ENCODE measurements around the gene CHRNA10.
"Not testable (repeated sequence)": the region's sequence is repeated elsewhere in the genome, so short reads cannot be mapped to it uniquely, and the experiment has no call there.

Gene CHRNA10

GRCh38 chr11:3644817-3645235, 26.4 kb downstream of the CHRNA10 start, which contains the start of gene ART1:
Gene ART1 (plus strand): TSS chr11:3645128. CDS start chr11:3659214, 14,086 bp downstream.
- H3K4me1 ChIP-seq (ENCODE audit: insufficient read depth, low read length), result no peaks in the 10 kb centered on the region
- TF ChIP-seq EZH2 (IDR thresholded peaks at IDR 0.05; ENCODE audit: borderline replicate concordance, low read depth, low read length, severe bottlenecking) (no peak), CTCF (IDR thresholded peaks at IDR 0.05; ENCODE audit: borderline replicate concordance, extremely low read depth, low read length, poor library complexity, severe bottlenecking) (no peak)
- no peaks in the 10 kb centered on the region for H3K27me3 ChIP-seq (ENCODE audit: insufficient read depth, low read length, poor library complexity)

DNA sequence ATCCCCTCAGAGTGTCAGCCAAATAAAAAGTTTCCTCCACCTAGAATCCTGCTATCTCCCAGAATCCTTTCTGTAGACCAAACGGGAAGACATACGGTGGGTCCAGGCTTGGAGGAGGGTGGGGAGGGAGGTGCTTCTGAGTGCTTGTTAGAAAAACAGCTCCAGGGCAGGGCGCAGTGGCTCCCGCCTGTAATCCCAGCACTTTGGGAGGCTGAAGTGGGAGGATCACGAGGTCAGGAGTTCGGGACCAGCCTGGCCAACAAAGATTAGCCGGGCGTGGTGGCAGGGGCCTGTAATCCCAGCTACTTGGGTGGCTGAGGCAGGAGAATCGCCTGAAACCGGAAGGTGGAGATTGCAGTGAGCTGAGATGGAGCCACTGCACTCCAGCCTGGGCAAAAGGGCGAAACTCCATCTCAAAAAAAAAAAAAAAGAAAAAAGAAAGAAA, 28.1 kb downstream of the CHRNA10 start:
- not testable (repeated sequence) for H3K36me3 ChIP-seq (ENCODE audit: insufficient read depth, low read length); H3K9me3 ChIP-seq (ENCODE audit: insufficient read depth, low read length, severe bottlenecking); H3K79me2 ChIP-seq (ENCODE audit: insufficient read depth, low read length); H3K27ac ChIP-seq (ENCODE audit: low read length); H3K4me1 ChIP-seq (ENCODE audit: insufficient read depth, low read length); ATAC-seq (ENCODE audit: insufficient read depth, low read depth); H4K20me1 ChIP-seq (ENCODE audit: insufficient read depth, low read length); H3K4me3 ChIP-seq (ENCODE audit: low read depth in 1 of 2, low read length in 2 of 2); H2AFZ ChIP-seq (ENCODE audit: low read depth, low read length); DNase-seq; H3K27me3 ChIP-seq (ENCODE audit: insufficient read depth, low read length, poor library complexity); H3K4me2 ChIP-seq (ENCODE audit: insufficient read depth, low read length); H3K9ac ChIP-seq (ENCODE audit: low read depth, low read length)

More at GRCh38 chr11:3644817-3645235, 26.4 kb downstream of the CHRNA10 start, which contains the start of gene ART1:
- Histone ChIP-seq H3K9me3 (ENCODE audit: insufficient read depth, low read length, severe bottlenecking) (no peaks in the 10 kb centered on the region), H3K36me3 (ENCODE audit: insufficient read depth, low read length) (no peaks in the 10 kb centered on the region), H3K79me2 (ENCODE audit: insufficient read depth, low read length) (no peaks in the 10 kb centered on the region), H3K27ac (ENCODE audit: low read length) (no peak within 1 kb of the TSS), H2AFZ (ENCODE audit: low read depth, low read length) (no peak within 1 kb of the TSS), H3K9ac (ENCODE audit: low read depth, low read length) (no peak within 1 kb of the TSS), H4K20me1 (ENCODE audit: insufficient read depth, low read length) (no peaks in the 10 kb centered on the region), H3K4me3 (ENCODE audit: low read depth in 1 of 2, low read length in 2 of 2) (no peak within 1 kb of the TSS), H3K4me2 (ENCODE audit: insufficient read depth, low read length) (no peak within 1 kb of the TSS)
- ATAC-seq (ENCODE audit: insufficient read depth, low read depth), result no peak
- DNase-seq, result no peak

- no peak overlapping the region for H3K4me3 ChIP-seq (ENCODE audit: low read depth in 1 of 2, low read length in 2 of 2)
- H3K9me3 ChIP-seq (ENCODE audit: insufficient read depth, low read length, severe bottlenecking), result no peaks in the 10 kb centered on the region
- no peak overlapping the region for H2AFZ ChIP-seq (ENCODE audit: low read depth, low read length)
- TF ChIP-seq CTCF (IDR thresholded peaks at IDR 0.05; ENCODE audit: borderline replicate concordance, extremely low read depth, low read length, poor library complexity, severe bottlenecking) (no peak), EZH2 (IDR thresholded peaks at IDR 0.05; ENCODE audit: borderline replicate concordance, low read depth, low read length, severe bottlenecking) (no peak)
- H4K20me1 ChIP-seq (ENCODE audit: insufficient read depth, low read length), result no peaks in the 10 kb centered on the region
- no peak overlapping the region for H3K4me2 ChIP-seq (ENCODE audit: insufficient read depth, low read length)
- DNase-seq (no peak), ATAC-seq (ENCODE audit: insufficient read depth, low read depth) (no peak)
- H3K27me3 ChIP-seq (ENCODE audit: insufficient read depth, low read length, poor library complexity), result no peaks in the 10 kb centered on the region
- no peak overlapping the region for H3K27ac ChIP-seq (ENCODE audit: low read length)
- no peak overlapping the region for H3K9ac ChIP-seq (ENCODE audit: low read depth, low read length)
- no peaks in the 10 kb centered on the region for H3K36me3 ChIP-seq (ENCODE audit: insufficient read depth, low read length)
- no peaks in the 10 kb centered on the region for H3K79me2 ChIP-seq (ENCODE audit: insufficient read depth, low read length)
- no peaks in the 10 kb centered on the region for H3K4me1 ChIP-seq (ENCODE audit: insufficient read depth, low read length)
These were observed 28.9 kb downstream of the CHRNA10 start for GRCh38 chr11:3642071-3642951.

DNA sequence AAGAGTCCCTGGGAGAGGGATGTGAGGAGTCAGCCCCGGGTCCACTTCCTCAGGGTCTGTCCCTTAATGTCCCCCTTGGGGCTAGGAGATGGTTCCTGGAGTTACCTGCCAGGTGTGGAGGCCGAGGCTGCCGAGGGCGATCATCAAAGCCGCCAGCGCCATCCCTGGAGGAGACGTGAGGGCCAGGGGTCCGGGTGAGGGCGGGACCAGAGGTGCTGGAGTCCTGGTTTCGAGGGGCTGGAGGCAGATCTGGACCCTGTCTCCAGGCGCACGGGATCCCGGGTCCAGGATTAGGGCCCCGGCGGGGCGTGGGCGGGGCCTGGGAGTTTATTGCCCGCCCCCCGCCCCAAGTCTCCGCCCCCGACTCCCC, 29.5 kb downstream of the CHRNA10 start, which contains the start of gene ART5:
ART5 (minus strand) TSS at position 292 of the 370 bp plus-strand sequence; CDS start at position 162, 130 bp downstream.
- no peak within 1 kb of the TSS for H3K27ac ChIP-seq (ENCODE audit: low read length)
- H3K4me3 ChIP-seq (ENCODE audit: low read depth in 1 of 2, low read length in 2 of 2), result no peak within 1 kb of the TSS
- no peak for DNase-seq
- H2AFZ ChIP-seq (ENCODE audit: low read depth, low read length), result no peak within 1 kb of the TSS
- no peak within 1 kb of the TSS for H3K4me2 ChIP-seq (ENCODE audit: insufficient read depth, low read length)
- H3K79me2 ChIP-seq (ENCODE audit: insufficient read depth, low read length), result no peaks in the 10 kb centered on the region
- H3K36me3 ChIP-seq (ENCODE audit: insufficient read depth, low read length), result no peaks in the 10 kb centered on the region
- no peaks in the 10 kb centered on the region for H3K4me1 ChIP-seq (ENCODE audit: insufficient read depth, low read length)
- TF ChIP-seq CTCF (IDR thresholded peaks at IDR 0.05; ENCODE audit: borderline replicate concordance, extremely low read depth, low read length, poor library complexity, severe bottlenecking) (no peak), EZH2 (IDR thresholded peaks at IDR 0.05; ENCODE audit: borderline replicate concordance, low read depth, low read length, severe bottlenecking) (no peak)
- no peak within 1 kb of the TSS for H3K9ac ChIP-seq (ENCODE audit: low read depth, low read length)
- no peaks in the 10 kb centered on the region for H4K20me1 ChIP-seq (ENCODE audit: insufficient read depth, low read length)
- H3K9me3 ChIP-seq (ENCODE audit: insufficient read depth, low read length, severe bottlenecking), result no peaks in the 10 kb centered on the region
- no peaks in the 10 kb centered on the region for H3K27me3 ChIP-seq (ENCODE audit: insufficient read depth, low read length, poor library complexity)
- no peak for ATAC-seq (ENCODE audit: insufficient read depth, low read depth)

Data from DND-41 (cell line).